Endothelial cell of umbilical vein (primary cell): ENCODE results near the gene TRAPPC10. TPM values are rescaled to one million over a fixed set of nuclear protein-coding genes. Genes with fewer than 3 reads are reported as not detected.

Experiments
- BruUV-seq: library from RNA; stranded (reverse); fragments of 400-500 nt; replicated peaks from 2 replicates; lab custom pipeline; 2021; lab: Mats Ljungman, UMichigan
- CTCF ChIA-PET: fragments of 300-600, 350-600 bp; sonication (Branson Sonifier 250); formaldehyde crosslinking; loops from one replicate; lab custom pipeline; 2021; ENCODE audit warnings: antibody characterized with exemption, inconsistent platforms; lab: Charles Lee
- POLR2A ChIA-PET: fragments of 300-600, 350-600 bp; sonication (Branson Sonifier 250); formaldehyde crosslinking; loops from one replicate; lab custom pipeline; 2021; ENCODE audit warnings: antibody characterized with exemption, inconsistent platforms; lab: Charles Lee
- DNase-seq: peaks from one replicate; pipeline ENCODE4 v3.0.0-alpha.2; 2011; ENCODE audit warnings: low read depth, low spot score
- FAIRE-seq: peaks from 2 replicates; lab custom pipeline; 2011; peaks lifted over from hg19 to GRCh38; lab: Jason Lieb, UNC
- H2AFZ ChIP-seq: 2 replicates; pipeline ENCODE4 v1.6.0; 2012; ENCODE audit warnings: low read depth, low read length, control low read depth, inconsistent platforms
- H3K27ac ChIP-seq: 2 replicates; pipeline ENCODE4 v1.5.1; 2011; ENCODE audit warnings: low read depth, mild to moderate bottlenecking, control low read depth, low read length, moderate library complexity; ENCODE audit not compliant: insufficient read depth
- H3K27me3 ChIP-seq, 2 experiments: 2 replicates each; pipeline versions ENCODE4 v1.6.0 to v1.6.1; 2011; ENCODE audit warnings: low read length in 2 of 2, mixed read lengths in 1 of 2; ENCODE audit not compliant: control insufficient read depth in 2 of 2, insufficient read depth in 2 of 2
- H3K36me3 ChIP-seq, 2 experiments: 2 replicates in 1 of 2; 3 replicates in 1 of 2; pipeline ENCODE4 v1.5.1; 2011; ENCODE audit warnings: low read length in 2 of 2, mild to moderate bottlenecking in 1 of 2, moderate library complexity in 1 of 2; ENCODE audit not compliant: control insufficient read depth in 2 of 2, insufficient read depth in 2 of 2; ENCODE audit errors: extremely low read depth in 1 of 2
- H3K4me1 ChIP-seq: 3 replicates; pipeline ENCODE4 v1.5.1; 2011; ENCODE audit warnings: mild to moderate bottlenecking, low read length; ENCODE audit not compliant: control insufficient read depth, insufficient read depth; ENCODE audit errors: extremely low read depth
- H3K4me2 ChIP-seq: 2 replicates; pipeline ENCODE4 v1.6.1; 2011; ENCODE audit warnings: low read length, control low read depth, mixed read lengths; ENCODE audit not compliant: insufficient read depth
- H3K4me3 ChIP-seq, 3 experiments: fragments of 200-600 bp in 1 of 3; sonication (generic), shearing (Covaris generic) in 1 of 3; replicated peaks in 1 of 3; 2 replicates each; pipeline ENCODE4 v1.5.1; 2011 to 2016; ENCODE audit warnings: control low read depth in 3 of 3, low read length in 3 of 3, mild to moderate bottlenecking in 2 of 3, inconsistent platforms in 1 of 3, low read depth in 1 of 3, moderate library complexity in 1 of 3; ENCODE audit not compliant: insufficient read depth in 1 of 3
- H3K79me2 ChIP-seq: 2 replicates; pipeline ENCODE4 v1.6.0; 2012; ENCODE audit warnings: low read length, inconsistent platforms; ENCODE audit not compliant: control insufficient read depth, insufficient read depth
- H3K9ac ChIP-seq: replicated peaks from 2 replicates; pipeline ENCODE3; 2011; ENCODE audit warnings: low read length, control low read depth; ENCODE audit not compliant: insufficient read depth; ENCODE audit errors: extremely low read depth
- H3K9me1 ChIP-seq: replicated peaks from 3 replicates; pipeline ENCODE4 v1.6.0; 2011; ENCODE audit warnings: mild to moderate bottlenecking, low read length; ENCODE audit not compliant: control insufficient read depth, insufficient read depth; ENCODE audit errors: extremely low read depth
- H3K9me3 ChIP-seq: replicated peaks from 2 replicates; pipeline ENCODE4 v1.5.1; 2012; ENCODE audit warnings: low read length, inconsistent platforms; ENCODE audit not compliant: control insufficient read depth, insufficient read depth
- H4K20me1 ChIP-seq: replicated peaks from 2 replicates; pipeline ENCODE3; 2011; ENCODE audit warnings: mild to moderate bottlenecking, low read length; ENCODE audit not compliant: control insufficient read depth, insufficient read depth; ENCODE audit errors: extremely low read depth
- FOS ChIP-seq: IDR thresholded peaks from 2 replicates; pipeline ENCODE4 v1.6.1; 2011; ENCODE audit warnings: mild to moderate bottlenecking, low read length, moderate library complexity, borderline replicate concordance; ENCODE audit not compliant: insufficient read depth
- GATA2 ChIP-seq: IDR thresholded peaks from 2 replicates; pipeline ENCODE4 v1.7.0; 2011; ENCODE audit warnings: low read depth, mild to moderate bottlenecking, moderate library complexity, mixed read lengths, low read length; ENCODE audit not compliant: insufficient read length, insufficient read depth
- POLR2A ChIP-seq: IDR thresholded peaks from 2 replicates; pipeline ENCODE4 v1.6.1; 2012; ENCODE audit warnings: low read depth, mild to moderate bottlenecking, control low read depth, low read length
- POLR2AphosphoS5 ChIP-seq: IDR thresholded peaks from 2 replicates; pipeline ENCODE4 v1.6.1; 2012; ENCODE audit warnings: low read depth, mild to moderate bottlenecking, control low read depth, low read length, moderate library complexity; ENCODE audit not compliant: insufficient read depth
- dilution Hi-C: fragments of 300-500 bp; cut with MboI; formaldehyde crosslinking; loops from one replicate; pipeline ENCODE4 v1.15.0; 2019; ENCODE audit warnings: low sequenced_read_pairs; ENCODE audit not compliant: extremely low pct_ligation_motif_present
- intact Hi-C: fragments of 100-400 bp; cut with micrococcal nuclease; formaldehyde crosslinking; loops from one replicate; pipeline ENCODE4 v1.10.0; 2022
- polyA plus RNA-seq, 4 experiments: library from polyadenylated mRNA; depleted of rRNA in 3 of 4; stranded (reverse) in 3 of 4; unstranded in 1 of 4; fragments of >200 nt; gene quantifications; 2 replicates each; pipeline versions ENCODE4 v1.2.1 to v1.2.3, GENCODE V29; 2011 to 2012; ENCODE audit warnings: missing spikeins in 1 of 4
- total RNA-seq: library from RNA; stranded (reverse); gene quantifications from 2 replicates; pipeline ENCODE4 v1.2.3, GENCODE V29; 2021

TRAPPC10 gene
- total and polyA plus RNA-seq, 2 donors (not counting 3 experiments of a cell fraction or from before 2014, with no cell fraction given), result 21.5 to 33.6 TPM

DNA sequence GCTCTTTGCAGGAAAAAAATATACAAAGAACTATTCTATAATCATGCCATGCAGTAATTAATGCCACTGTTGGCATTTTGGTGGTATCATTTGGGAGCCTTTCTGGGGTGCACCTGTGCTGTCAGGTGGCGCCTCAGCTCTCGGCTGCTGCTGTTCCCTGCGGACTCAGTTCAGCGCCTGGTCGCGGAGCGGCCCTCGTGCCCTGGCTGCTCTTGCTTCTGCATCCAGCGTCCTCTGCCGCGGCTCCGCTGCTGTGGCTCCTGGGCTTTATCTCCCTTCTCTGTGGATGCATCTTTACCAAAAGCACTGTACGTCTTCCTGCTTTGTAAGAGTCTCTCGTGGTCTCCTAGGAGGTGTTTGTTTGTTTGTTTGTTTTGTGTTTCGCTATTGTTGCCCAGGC, 60.0 kb downstream of the TRAPPC10 start:
- DNase-seq (no peak), FAIRE-seq (no peak)
- Histone ChIP-seq H3K9me3 (no peaks in the 10 kb centered on the region), H4K20me1 (no peaks in the 10 kb centered on the region), H3K79me2 (peaks cover 9% of the 10 kb centered on the region), H3K9ac (no peak overlapping the region), H3K4me2 (no peak overlapping the region), H3K27ac (no peak overlapping the region), H2AFZ (no peak overlapping the region), H3K9me1 (no peaks in the 10 kb centered on the region), H3K36me3 (peaks cover 14 to 18% of the 10 kb centered on the region in 2 experiments), H3K4me1 (no peaks in the 10 kb centered on the region), H3K4me3 (no peak overlapping the region), H3K27me3 (no peaks in the 10 kb centered on the region)
- POLR2A ChIA-PET, result no interaction called here
- intact Hi-C loops (no loop called here), dilution Hi-C loops (no loop called here)
- no peak for TF ChIP-seq GATA2
- no TSS peak for BruUV-seq
- CTCF ChIA-PET, result interaction anchor here (3.1 kb wide), 1 partner anchor 11 kb away, joined by 15 read pairs; no protein-coding TSS in a partner anchor

DNA sequence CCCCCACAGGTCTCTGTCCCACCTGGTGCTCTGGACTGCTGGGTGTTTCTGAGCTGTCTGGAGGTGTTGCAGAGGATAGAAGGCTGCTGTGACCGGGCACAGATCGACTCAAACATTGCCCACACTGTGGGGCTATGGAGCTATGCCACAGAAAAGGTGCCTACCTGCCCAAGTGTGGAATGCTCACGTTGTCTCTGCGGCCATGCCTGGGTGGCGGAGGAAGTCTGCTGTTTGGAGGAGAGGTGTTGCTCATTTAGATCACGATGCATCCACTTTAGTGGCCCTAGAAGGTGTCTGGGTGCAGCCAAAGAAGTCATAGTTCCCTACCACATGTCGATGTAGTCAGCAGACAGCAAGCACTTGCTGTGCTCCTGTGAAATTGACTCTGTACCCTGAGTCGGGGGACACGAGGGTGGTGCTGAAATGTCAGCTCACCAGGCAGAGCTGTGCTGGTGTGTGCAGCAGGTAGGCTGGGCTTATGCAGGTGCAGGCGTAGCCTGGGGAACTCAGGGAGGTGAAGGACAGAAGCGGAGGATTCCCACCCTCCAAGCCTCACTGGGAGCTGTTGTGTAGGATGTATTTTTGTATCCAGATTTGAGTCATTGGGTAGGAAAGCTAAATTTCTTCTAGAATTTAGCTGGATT, 62.3 kb downstream of the TRAPPC10 start:
- FAIRE-seq (no peak), DNase-seq (no peak)
- Histone ChIP-seq H3K27ac (no peak overlapping the region), H2AFZ (no peak overlapping the region), H3K4me1 (no peaks in the 10 kb centered on the region), H3K4me3 (no peak overlapping the region), H3K27me3 (no peaks in the 10 kb centered on the region), H4K20me1 (no peaks in the 10 kb centered on the region), H3K36me3 (peaks cover 18 to 19% of the 10 kb centered on the region in 2 experiments), H3K79me2 (peaks cover 4% of the 10 kb centered on the region), H3K4me2 (no peak overlapping the region), H3K9me1 (no peaks in the 10 kb centered on the region), H3K9me3 (no peaks in the 10 kb centered on the region), H3K9ac (no peak overlapping the region)
- BruUV-seq, result no TSS peak
- dilution Hi-C loops, result no loop called here
- ChIA-PET CTCF (interaction anchor here (2.0 to 3.1 kb wide), 2 partner anchors 9 to 26 kb away, joined by 6 to 15 read pairs; no protein-coding TSS in a partner anchor), POLR2A (no interaction called here)
- TF ChIP-seq POLR2A (no peak), POLR2AphosphoS5 (no peak), FOS (no peak)
- intact Hi-C loops, result no loop called here
